ENCODE results near the gene SNHG17. TPM values are rescaled to one million over a fixed set of nuclear protein-coding genes. Genes with fewer than 3 reads are reported as not detected.

Gene SNHG17
- total and polyA plus RNA-seq, 2 donors from 2014 or later: 19.7 to 33.2 TPM

GRCh38 chr20:38407321-38407720 is 27.8 kb downstream of the SNHG17 start:
- Histone ChIP-seq H3K27ac (ENCODE audit: low read depth in 2 of 2, low read length in 2 of 2) (no peak overlapping the region), H3K4me1 (ENCODE audit: control insufficient read depth in 2 of 3, insufficient read depth in 2 of 3, low read depth in 1 of 3, low read length in 3 of 3) (no peaks in the 10 kb centered on the region), H3K27me3 (ENCODE audit: control insufficient read depth, insufficient read depth, low read length) (no peaks in the 10 kb centered on the region), H3K36me3 (ENCODE audit: control insufficient read depth in 2 of 3, insufficient read depth in 3 of 3, low read length in 3 of 3) (no peaks in the 10 kb centered on the region), H3K9ac (ENCODE audit: low read length in 3 of 3) (no peak overlapping the region), H3K4me3 (ENCODE audit: low read length in 3 of 3) (no peak overlapping the region), H3K9me3 (ENCODE audit: control insufficient read depth in 2 of 3, insufficient read depth in 1 of 3, low read length in 3 of 3) (no peaks in the 10 kb centered on the region)
- FAIRE-seq (no peak), DNase-seq (peak in 1 of 5 donors; percentile 74)
- no peak for TF ChIP-seq CTCF (IDR thresholded peaks at IDR 0.05; ENCODE audit: borderline replicate concordance, extremely low read depth, insufficient read depth)
- intact Hi-C loops (cut with DNase I): no loop called here

GRCh38 chr20:38406476-38406875 is 28.7 kb downstream of the SNHG17 start:
- H3K4me1 ChIP-seq (ENCODE audit: control insufficient read depth in 2 of 3, insufficient read depth in 2 of 3, low read depth in 1 of 3, low read length in 3 of 3): no peaks in the 10 kb centered on the region
- intact Hi-C loops (cut with DNase I): no loop called here
- no peaks in the 10 kb centered on the region for H3K27me3 ChIP-seq (ENCODE audit: control insufficient read depth, insufficient read depth, low read length)
- no peaks in the 10 kb centered on the region for H3K36me3 ChIP-seq (ENCODE audit: control insufficient read depth in 2 of 3, insufficient read depth in 3 of 3, low read length in 3 of 3)
- no peak overlapping the region for H3K4me3 ChIP-seq (ENCODE audit: low read length in 3 of 3)
- no peaks in the 10 kb centered on the region for H3K9me3 ChIP-seq (ENCODE audit: control insufficient read depth in 2 of 3, insufficient read depth in 1 of 3, low read length in 3 of 3)
- no peak overlapping the region for H3K27ac ChIP-seq (ENCODE audit: low read depth in 2 of 2, low read length in 2 of 2)
- no peak for TF ChIP-seq CTCF (IDR thresholded peaks at IDR 0.05; ENCODE audit: borderline replicate concordance, extremely low read depth, insufficient read depth)
- FAIRE-seq (no peak), DNase-seq (no peak)
- H3K9ac ChIP-seq (ENCODE audit: low read length in 3 of 3): no peak overlapping the region

GRCh38 chr20:38405132-38405531 is 30.0 kb downstream of the SNHG17 start:
- Histone ChIP-seq H3K27me3 (ENCODE audit: control insufficient read depth, insufficient read depth, low read length) (no peaks in the 10 kb centered on the region), H3K9me3 (ENCODE audit: control insufficient read depth in 2 of 3, insufficient read depth in 1 of 3, low read length in 3 of 3) (no peaks in the 10 kb centered on the region), H3K4me1 (ENCODE audit: control insufficient read depth in 2 of 3, insufficient read depth in 2 of 3, low read depth in 1 of 3, low read length in 3 of 3) (no peaks in the 10 kb centered on the region), H3K9ac (ENCODE audit: low read length in 3 of 3) (no peak overlapping the region), H3K36me3 (ENCODE audit: control insufficient read depth in 2 of 3, insufficient read depth in 3 of 3, low read length in 3 of 3) (no peaks in the 10 kb centered on the region), H3K27ac (ENCODE audit: low read depth in 2 of 2, low read length in 2 of 2) (no peak overlapping the region), H3K4me3 (ENCODE audit: low read length in 3 of 3) (no peak overlapping the region)
- TF ChIP-seq CTCF (IDR thresholded peaks at IDR 0.05; ENCODE audit: borderline replicate concordance, extremely low read depth, insufficient read depth): no peak
- intact Hi-C loops (cut with DNase I): no loop called here
- DNase-seq (no peak), FAIRE-seq (no peak)

GRCh38 chr20:38404016-38404415 is 31.1 kb downstream of the SNHG17 start:
- Histone ChIP-seq H3K27me3 (ENCODE audit: control insufficient read depth, insufficient read depth, low read length) (no peaks in the 10 kb centered on the region), H3K36me3 (ENCODE audit: control insufficient read depth in 2 of 3, insufficient read depth in 3 of 3, low read length in 3 of 3) (no peaks in the 10 kb centered on the region), H3K9ac (ENCODE audit: low read length in 3 of 3) (no peak overlapping the region), H3K4me3 (ENCODE audit: low read length in 3 of 3) (no peak overlapping the region), H3K27ac (ENCODE audit: low read depth in 2 of 2, low read length in 2 of 2) (no peak overlapping the region), H3K4me1 (ENCODE audit: control insufficient read depth in 2 of 3, insufficient read depth in 2 of 3, low read depth in 1 of 3, low read length in 3 of 3) (no peaks in the 10 kb centered on the region), H3K9me3 (ENCODE audit: control insufficient read depth in 2 of 3, insufficient read depth in 1 of 3, low read length in 3 of 3) (no peaks in the 10 kb centered on the region)
- no peak for DNase-seq
- no peak for TF ChIP-seq CTCF (IDR thresholded peaks at IDR 0.05; ENCODE audit: borderline replicate concordance, extremely low read depth, insufficient read depth)
- intact Hi-C loops (cut with DNase I): no loop called here
- FAIRE-seq: no peak
